ENCODE results near the gene TCF3. TPM values are rescaled to one million over a fixed set of nuclear protein-coding genes. Genes with fewer than 3 reads are reported as not detected.

Gene TCF3
- total and polyA plus RNA-seq, 9 donors = 17.0 to 85.3 (median 60.7) TPM

- Histone ChIP-seq H3K36me3 (no peaks in the 10 kb centered on the region), H3K4me3 (no peak overlapping the region), H3K9me3 (no peaks in the 10 kb centered on the region), H3K4me1 (ENCODE audit: insufficient read depth) (no peaks in the 10 kb centered on the region), H3K27me3 (no peaks in the 10 kb centered on the region), H3K27ac (no peak overlapping the region)
- no peak for TF ChIP-seq EP300 (IDR thresholded peaks at IDR 0.05)
- no peak for TF ChIP-seq CTCF (IDR thresholded peaks at IDR 0.05)
- TF ChIP-seq POLR2A (IDR thresholded peaks at IDR 0.05) = no peak
- 86 to 90% (median 86%) methylated on average over 11 to 13 of the region's 13 CpGs for WGBS, 3 donors
- intact Hi-C loops (cut with DNase I) = no loop called here
- no peak for DNase-seq
Measured at GRCh38 chr19:1585243-1585580, 67.2 kb downstream of the TCF3 start.

GRCh38 chr19:1584500-1585242 is 67.7 kb downstream of the TCF3 start:
- no peaks in the 10 kb centered on the region for H3K4me1 ChIP-seq (ENCODE audit: insufficient read depth)
- H3K4me3 ChIP-seq = no peak overlapping the region
- no peaks in the 10 kb centered on the region for H3K9me3 ChIP-seq
- intact Hi-C loops (cut with DNase I) = no loop called here
- TF ChIP-seq CTCF (IDR thresholded peaks at IDR 0.05) = no peak
- TF ChIP-seq EP300 (IDR thresholded peaks at IDR 0.05) = no peak
- TF ChIP-seq POLR2A (IDR thresholded peaks at IDR 0.05) = no peak
- H3K27ac ChIP-seq = no peak overlapping the region
- no peaks in the 10 kb centered on the region for H3K36me3 ChIP-seq
- WGBS, 3 donors = 80 to 88% (median 86%) methylated on average over 84 to 87 of the region's 87 CpGs
- DNase-seq = no peak
- H3K27me3 ChIP-seq = no peaks in the 10 kb centered on the region

- no peaks in the 10 kb centered on the region for H3K27me3 ChIP-seq
- no peak overlapping the region for H3K4me3 ChIP-seq
- no peaks in the 10 kb centered on the region for H3K4me1 ChIP-seq (ENCODE audit: insufficient read depth)
- DNase-seq = no peak
- 84 to 90% (median 90%) methylated on average over 9 of the region's 9 CpGs for WGBS, 3 donors
- no peaks in the 10 kb centered on the region for H3K36me3 ChIP-seq
- TF ChIP-seq POLR2A (IDR thresholded peaks at IDR 0.05) (no peak), CTCF (IDR thresholded peaks at IDR 0.05) (no peak), EP300 (IDR thresholded peaks at IDR 0.05) (no peak)
- H3K9me3 ChIP-seq = no peaks in the 10 kb centered on the region
- H3K27ac ChIP-seq = no peak overlapping the region
- intact Hi-C loops (cut with DNase I) = no loop called here
Measured at GRCh38 chr19:1582201-1582600, 70.2 kb downstream of the TCF3 start.

- Histone ChIP-seq H3K27ac (no peak overlapping the region), H3K9me3 (no peaks in the 10 kb centered on the region), H3K36me3 (no peaks in the 10 kb centered on the region), H3K4me3 (no peak overlapping the region), H3K27me3 (no peaks in the 10 kb centered on the region), H3K4me1 (ENCODE audit: insufficient read depth) (no peaks in the 10 kb centered on the region)
- WGBS, 3 donors = 90 to 92% (median 92%) methylated on average over 21 to 22 of the region's 22 CpGs
- TF ChIP-seq EP300 (IDR thresholded peaks at IDR 0.05) (no peak), CTCF (IDR thresholded peaks at IDR 0.05) (no peak), POLR2A (IDR thresholded peaks at IDR 0.05) (no peak)
- intact Hi-C loops (cut with DNase I) = no loop called here
- DNase-seq = no peak
Measured at GRCh38 chr19:1580957-1581356, 71.5 kb downstream of the TCF3 start.
